HuH-7.5 (cell line): ENCODE data around the gene RHBDD1.

Source experiments
- DNase-seq: peaks from one replicate; pipeline ENCODE4 v3.0.0; 2011; ENCODE audit warnings: low spot score

The RHBDD1 gene

GRCh38 chr2:226983895-226984749, 148.3 kb downstream of the RHBDD1 start:
- DNase-seq, result no peak

- DNase-seq, result peak; percentile 33
Measured at GRCh38 chr2:226984750-226985582, 149.1 kb downstream of the RHBDD1 start.

- DNase-seq, result no peak
Measured at GRCh38 chr2:226985583-226985946, 149.7 kb downstream of the RHBDD1 start.

- DNase-seq, result no peak
Measured at GRCh38 chr2:226991663-226992062, 155.8 kb downstream of the RHBDD1 start.

GRCh38 chr2:226993171-226993570, 157.3 kb downstream of the RHBDD1 start:
- no peak for DNase-seq

- no peak for DNase-seq
Measured at GRCh38 chr2:226994775-226995174, 158.9 kb downstream of the RHBDD1 start.

GRCh38 chr2:226995625-226996041, 159.8 kb downstream of the RHBDD1 start:
- no peak for DNase-seq

- DNase-seq, result no peak
Measured at GRCh38 chr2:226999661-227000060, 163.8 kb downstream of the RHBDD1 start.

GRCh38 chr2:227000123-227000522, 164.3 kb downstream of the RHBDD1 start:
- no peak for DNase-seq

- DNase-seq, result no peak
Measured at GRCh38 chr2:227004482-227004881, 168.6 kb downstream of the RHBDD1 start.

- DNase-seq, result no peak
Measured at GRCh38 chr2:227006189-227006897, 170.5 kb downstream of the RHBDD1 start.

GRCh38 chr2:227007148-227007547, 171.3 kb downstream of the RHBDD1 start:
- no peak for DNase-seq

GRCh38 chr2:227007940-227008339, 172.1 kb downstream of the RHBDD1 start:
- no peak for DNase-seq

- DNase-seq, result no peak
Measured at GRCh38 chr2:227010433-227010832, 174.6 kb downstream of the RHBDD1 start.

- DNase-seq, result no peak
Measured at GRCh38 chr2:227013330-227013729, 177.5 kb downstream of the RHBDD1 start.

GRCh38 chr2:227013881-227014280, 178.0 kb downstream of the RHBDD1 start:
- no peak for DNase-seq

GRCh38 chr2:227016894-227017293, 181.0 kb downstream of the RHBDD1 start:
- DNase-seq, result no peak

GRCh38 chr2:227020416-227020815, 184.6 kb downstream of the RHBDD1 start:
- DNase-seq, result no peak

- no peak for DNase-seq
Measured at GRCh38 chr2:227022608-227023007, 186.8 kb downstream of the RHBDD1 start.

- DNase-seq, result no peak
Measured at GRCh38 chr2:227025510-227025909, 189.7 kb downstream of the RHBDD1 start.

GRCh38 chr2:227029426-227030105, 193.7 kb downstream of the RHBDD1 start:
- DNase-seq, result no peak

GRCh38 chr2:227030789-227031188, 194.9 kb downstream of the RHBDD1 start:
- no peak for DNase-seq
